Measurements from ENCODE around the gene DPH7. TPM values are rescaled to one million over a fixed set of nuclear protein-coding genes. Genes with fewer than 3 reads are reported as not detected.
"Not testable (repeated sequence)": the region's sequence is repeated elsewhere in the genome, so short reads cannot be mapped to it uniquely, and the experiment has no call there.

The DPH7 gene
- total RNA-seq, 4 donors from 2014 or later, result 17.6 to 43.6 (median 27.8) TPM

GRCh38 chr9:137542486-137542885 is 36.2 kb downstream of the DPH7 start:
- ATAC-seq, result no peak
- no peaks in the 10 kb centered on the region for H3K27me3 ChIP-seq
- TF ChIP-seq CTCF (IDR thresholded peaks at IDR 0.05), result no peak
- no peak for TF ChIP-seq POLR2AphosphoS5 (IDR thresholded peaks at IDR 0.05)
- TF ChIP-seq EP300 (IDR thresholded peaks at IDR 0.05), result no peak
- no peak for TF ChIP-seq POLR2A (IDR thresholded peaks at IDR 0.05)

GRCh38 chr9:137540536-137540935 is 38.2 kb downstream of the DPH7 start:
- H3K9me3 ChIP-seq, result no peaks in the 10 kb centered on the region
- peaks cover 0 to 79% of the 10 kb centered on the region in 2 donors for H3K36me3 ChIP-seq
- peaks cover 0 to 1% (median 0%) of the 10 kb centered on the region in 3 donors for H3K4me1 ChIP-seq
- ATAC-seq, result no peak
- TF ChIP-seq CTCF (IDR thresholded peaks at IDR 0.05), result no peak
- no peak for TF ChIP-seq POLR2A (IDR thresholded peaks at IDR 0.05)
- no peak for TF ChIP-seq POLR2AphosphoS5 (IDR thresholded peaks at IDR 0.05)
- TF ChIP-seq EP300 (IDR thresholded peaks at IDR 0.05), result no peak
- H3K27me3 ChIP-seq, result no peaks in the 10 kb centered on the region
- WGBS, 2 donors (ENCODE audit: low coverage in 1 of 2), result 80 to 83% methylated on average over 1 to 7 of the region's 18 CpGs
- no peak overlapping the region for H3K27ac ChIP-seq
- no peak overlapping the region for H3K4me3 ChIP-seq

More at GRCh38 chr9:137542486-137542885, 36.2 kb downstream of the DPH7 start:
- no peak overlapping the region for H3K27ac ChIP-seq
- 89 to 92% methylated on average over 2 to 17 of the region's 20 CpGs for WGBS, 2 donors (ENCODE audit: low coverage in 1 of 2)
- peaks cover 0 to 74% of the 10 kb centered on the region in 2 donors for H3K36me3 ChIP-seq
- H3K9me3 ChIP-seq, result no peaks in the 10 kb centered on the region
- H3K4me1 ChIP-seq, result peaks cover 0 to under 1% (median 0%) of the 10 kb centered on the region in 3 donors
- no peak overlapping the region for H3K4me3 ChIP-seq

- no peak for ATAC-seq
- peaks cover 0 to 68% of the 10 kb centered on the region in 2 donors for H3K36me3 ChIP-seq
- no peaks in the 10 kb centered on the region for H3K9me3 ChIP-seq
- no peak overlapping the region for H3K4me3 ChIP-seq
- 90% methylated on average over 2 of the region's 16 CpGs; no CpG with 5 or more reads in 1 of the 2 donors for WGBS, 2 donors (ENCODE audit: low coverage in 1 of 2)
- TF ChIP-seq POLR2AphosphoS5 (IDR thresholded peaks at IDR 0.05) (no peak), POLR2A (IDR thresholded peaks at IDR 0.05) (no peak), CTCF (IDR thresholded peaks at IDR 0.05) (no peak), EP300 (IDR thresholded peaks at IDR 0.05) (no peak)
- H3K27me3 ChIP-seq, result no peaks in the 10 kb centered on the region
- peaks cover 0 to 14% (median 7%) of the 10 kb centered on the region in 3 donors for H3K4me1 ChIP-seq
- no peak overlapping the region for H3K27ac ChIP-seq
Measured at GRCh38 chr9:137538058-137538457, 40.7 kb downstream of the DPH7 start.

- not testable (repeated sequence) for H3K27ac ChIP-seq, ATAC-seq
- whole genome bisulfite sequencing, 2 donors (ENCODE audit: low coverage in 1 of 2), result 67 to 80% methylated on average over 12 to 14 of the region's 16 CpGs
Measured at GRCh38 chr9:137536594-137537131, 42.1 kb downstream of the DPH7 start.

GRCh38 chr9:137535120-137535428 is 43.7 kb downstream of the DPH7 start:
- no peak for TF ChIP-seq EP300 (IDR thresholded peaks at IDR 0.05)
- no peak for TF ChIP-seq POLR2A (IDR thresholded peaks at IDR 0.05)
- TF ChIP-seq POLR2AphosphoS5 (IDR thresholded peaks at IDR 0.05), result no peak
- TF ChIP-seq CTCF (IDR thresholded peaks at IDR 0.05), result no peak
- H3K27ac ChIP-seq, result peak overlapping the region in 1 of 4 donors; percentile 21
- ATAC-seq, result no peak
- peaks cover 0 to 23% (median 7%) of the 10 kb centered on the region in 3 donors for H3K4me1 ChIP-seq
- H3K27me3 ChIP-seq, result no peaks in the 10 kb centered on the region
- peaks cover 0 to 38% of the 10 kb centered on the region in 2 donors for H3K36me3 ChIP-seq
- H3K9me3 ChIP-seq, result no peaks in the 10 kb centered on the region
- H3K4me3 ChIP-seq, result no peak overlapping the region

More at GRCh38 chr9:137536594-137537131, 42.1 kb downstream of the DPH7 start:
- Histone ChIP-seq H3K4me1 (peaks cover 0 to 17% (median 7%) of the 10 kb centered on the region in 3 donors), H3K36me3 (peaks cover 0 to 54% of the 10 kb centered on the region in 2 donors)
- not testable (repeated sequence) for H3K27me3 ChIP-seq, H3K9me3 ChIP-seq, H3K4me3 ChIP-seq

Measured in gastroesophageal sphincter (tissue), 4 donors.